Panc1 (cell line): Measurements from ENCODE around the gene ARL15. TPM values are rescaled to one million over a fixed set of nuclear protein-coding genes. Genes with fewer than 3 reads are reported as not detected.

Experiments
- ATAC-seq: fragments of 200-7000 bp; cut with Tn5 transposase; 2 replicates; pipeline ENCODE4 v1.9.1; 2020; ENCODE audit warnings: mild to moderate bottlenecking, moderate library complexity
- BruUV-seq: library from RNA; stranded (reverse); fragments of 400-500 nt; replicated peaks from 2 replicates; lab custom pipeline; 2021; lab: Mats Ljungman, UMichigan
- CTCF ChIA-PET: fragments of 300-600 bp; sonication (Branson Sonifier 250); formaldehyde crosslinking; loops from one replicate; lab custom pipeline; 2022; ENCODE audit warnings: antibody characterized with exemption; lab: Charles Lee
- POLR2A ChIA-PET: fragments of 300-600 bp; sonication (Branson Sonifier 250); formaldehyde crosslinking; loops from one replicate; lab custom pipeline; 2022; ENCODE audit warnings: antibody characterized with exemption; lab: Charles Lee
- DNase-seq: peaks from one replicate; pipeline ENCODE4 v3.0.0-alpha.2; 2010; ENCODE audit warnings: low read depth, low spot score
- H3K27ac ChIP-seq: 2 replicates; pipeline ENCODE4 v1.5.1; 2011; ENCODE audit warnings: mild to moderate bottlenecking, low read length, inconsistent platforms
- H3K27me3 ChIP-seq: fragments of 200-500 bp; sonication (Bioruptor generic); 2 replicates; pipeline ENCODE4 v1.6.0; 2014; ENCODE audit warnings: low read length, inconsistent platforms; ENCODE audit not compliant: control insufficient read depth, insufficient read depth
- H3K36me3 ChIP-seq: fragments of 200-500 bp; sonication (Bioruptor generic); 2 replicates; pipeline ENCODE4 v1.5.1; 2014; ENCODE audit warnings: inconsistent platforms, mild to moderate bottlenecking, low read length, moderate library complexity; ENCODE audit not compliant: control insufficient read depth, insufficient read depth
- H3K4me1 ChIP-seq: 2 replicates; pipeline ENCODE4 v1.5.1; 2011; ENCODE audit warnings: inconsistent platforms, mild to moderate bottlenecking, low read length, moderate library complexity; ENCODE audit not compliant: control insufficient read depth, insufficient read depth
- H3K4me3 ChIP-seq, 2 experiments: 2 replicates each; pipeline ENCODE4 v1.5.1; 2011 to 2012; ENCODE audit warnings: low read depth in 2 of 2, low read length in 2 of 2, mild to moderate bottlenecking in 2 of 2, inconsistent platforms in 1 of 2, moderate library complexity in 1 of 2
- H3K9me3 ChIP-seq: fragments of 200-500 bp; sonication (Bioruptor generic); 2 replicates; pipeline ENCODE4 v1.5.1; 2014; ENCODE audit warnings: low read depth, mild to moderate bottlenecking, inconsistent platforms, low read length, moderate library complexity; ENCODE audit not compliant: control insufficient read depth, insufficient read depth
- CTCF ChIP-seq: fragments of 450-650 bp; IDR thresholded peaks from 2 replicates; pipeline ENCODE4 v1.5.1; 2017; ENCODE audit warnings: mild to moderate bottlenecking
- POLR2AphosphoS5 ChIP-seq: IDR thresholded peaks from 2 replicates; pipeline ENCODE4 v1.6.1; 2012; ENCODE audit warnings: mild to moderate bottlenecking, low read depth, low read length, moderate library complexity
- REST ChIP-seq, 2 experiments: IDR thresholded peaks; 2 replicates each; pipeline ENCODE4 v1.6.1; 2011 to 2012; ENCODE audit warnings: low read depth in 2 of 2, control low read depth in 1 of 2, low read length in 1 of 2, mild to moderate bottlenecking in 1 of 2, moderate library complexity in 1 of 2; ENCODE audit not compliant: insufficient read depth in 1 of 2
- SIN3A ChIP-seq: IDR thresholded peaks from 2 replicates; pipeline ENCODE4 v1.6.1; 2012; ENCODE audit warnings: low read depth, mild to moderate bottlenecking, low read length, moderate library complexity, borderline replicate concordance; ENCODE audit not compliant: insufficient read depth
- TCF7L2 ChIP-seq: IDR thresholded peaks from 2 replicates; pipeline ENCODE4 v1.6.1; 2011; ENCODE audit warnings: mild to moderate bottlenecking, low read depth, low read length, inconsistent platforms
- in situ Hi-C: cut with HindIII; loops from 2 replicates; pipeline ENCODE4 v1.10.0; 2016; ENCODE audit warnings: low sequenced_read_pairs, low pct_unique_long_range_greater_than_20kb
- intact Hi-C: fragments of 100-400 bp; cut with micrococcal nuclease; formaldehyde crosslinking; loops from one replicate; pipeline ENCODE4 v1.10.0; 2022; ENCODE audit not compliant: unreplicated experiment
- total RNA-seq: library from RNA; stranded (reverse); gene quantifications from one replicate; pipeline ENCODE4 v1.2.1, GENCODE V29; 2021; ENCODE audit not compliant: unreplicated experiment

The ARL15 gene
- total RNA-seq, 1 experiment from 2014 or later, result 16.5 TPM

GRCh38 chr5:53969176-53969730 lies 341.1 kb downstream of the ARL15 start:
- no peak for ATAC-seq
- Histone ChIP-seq H3K9me3 (no peaks in the 10 kb centered on the region), H3K27me3 (no peaks in the 10 kb centered on the region), H3K36me3 (no peaks in the 10 kb centered on the region), H3K4me1 (no peaks in the 10 kb centered on the region), H3K4me3 (no peak overlapping the region), H3K27ac (no peak overlapping the region)
- DNase-seq, result no peak
- in situ Hi-C loops (no loop called here), intact Hi-C loops (no loop called here)
- ChIA-PET POLR2A (no interaction called here), CTCF (no interaction called here)
- no peak for TF ChIP-seq POLR2AphosphoS5
- no peak for TF ChIP-seq CTCF
- no peak for TF ChIP-seq REST (IDR thresholded peaks at IDR 0.05; ENCODE audit: insufficient read depth in 1 of 2, low read depth in 2 of 2, low read length in 1 of 2)
- TF ChIP-seq TCF7L2, result no peak
- no peak for TF ChIP-seq SIN3A
- BruUV-seq, result no TSS peak

GRCh38 chr5:53965459-53965858 lies 344.9 kb downstream of the ARL15 start:
- DNase-seq, result no peak
- BruUV-seq, result no TSS peak
- POLR2A ChIA-PET, result no interaction called here

More at GRCh38 chr5:53965459-53965858, 344.9 kb downstream of the ARL15 start:
- no peaks in the 10 kb centered on the region for H3K27me3 ChIP-seq
- CTCF ChIA-PET, result no interaction called here
- no peak overlapping the region for H3K4me3 ChIP-seq
- no peak overlapping the region for H3K27ac ChIP-seq
- TF ChIP-seq POLR2AphosphoS5, result no peak
- TF ChIP-seq TCF7L2, result no peak
- no peak for TF ChIP-seq CTCF
- no peak for TF ChIP-seq SIN3A
- no peak for TF ChIP-seq REST (IDR thresholded peaks at IDR 0.05; ENCODE audit: insufficient read depth in 1 of 2, low read depth in 2 of 2, low read length in 1 of 2)
- in situ Hi-C loops (no loop called here), intact Hi-C loops (no loop called here)
- no peaks in the 10 kb centered on the region for H3K36me3 ChIP-seq
- no peaks in the 10 kb centered on the region for H3K4me1 ChIP-seq
- no peak for ATAC-seq
- no peaks in the 10 kb centered on the region for H3K9me3 ChIP-seq
